Measurements from ENCODE around the gene ICE2. TPM values are rescaled to one million over a fixed set of nuclear protein-coding genes. Genes with fewer than 3 reads are reported as not detected.

ICE2 gene
- total and polyA plus RNA-seq, 2 of the 4 experiments (the other 2 are of a cell fraction), result 14.7 to 21.1 TPM

DNA sequence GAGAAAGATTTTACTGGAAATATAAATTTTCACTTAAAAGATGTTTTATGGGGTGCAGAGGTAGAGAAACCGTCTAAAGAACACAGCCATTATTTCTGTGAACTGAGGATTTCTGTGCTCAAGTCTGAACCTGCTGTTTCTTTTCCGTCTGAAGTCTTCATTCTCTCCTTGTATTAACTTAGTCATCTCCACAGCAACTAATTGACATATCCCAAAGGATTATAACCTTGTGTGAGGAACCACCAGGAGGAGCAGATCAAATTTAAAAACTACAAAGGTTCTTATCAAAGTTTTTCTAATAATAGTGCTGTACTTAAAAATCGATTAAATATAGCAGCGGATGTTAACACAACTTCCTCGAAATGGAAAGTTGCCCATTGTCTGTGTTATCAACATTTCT is 31.1 kb upstream of the ICE2 start:
- dilution Hi-C loops (cut with HindIII; ENCODE audit: low sequenced_read_pairs, unreplicated experiment) (no loop called here), intact Hi-C loops (cut with micrococcal nuclease) (no loop called here)

More for the DNA sequence above, 31.1 kb upstream of the ICE2 start:
- CTCF ChIA-PET, result interaction anchor here (0.6 to 1.2 kb wide), 2 partner anchors 11 to 740 kb away, joined by 3 to 5 read pairs; no protein-coding TSS in a partner anchor
- no peaks in the 10 kb centered on the region; a peak in 1 of 4 replicates for H3K79me1 ChIP-seq (ENCODE audit: low read depth in 1 of 2, low read length in 2 of 2)
- no peak overlapping the region for H3K4ac ChIP-seq (ENCODE audit: low read depth, low read length)
- H3K23ac ChIP-seq (ENCODE audit: low read depth, low read length), result no peak overlapping the region
- H3K9me3 ChIP-seq (ENCODE audit: control insufficient read depth, insufficient read depth, low read length), result no peaks in the 10 kb centered on the region
- H3K4me3 ChIP-seq (ENCODE audit: insufficient read depth, low read depth, low read length), result no peak overlapping the region
- no peaks in the 10 kb centered on the region for H3K4me1 ChIP-seq (ENCODE audit: control insufficient read depth, insufficient read depth, low read length)
- no peak overlapping the region for H3K9ac ChIP-seq (ENCODE audit: low read depth, low read length)
- no peak for TF ChIP-seq POLR2A (IDR thresholded peaks at IDR 0.05; ENCODE audit: low read depth, low read length)
- TF ChIP-seq, protein P1, sequence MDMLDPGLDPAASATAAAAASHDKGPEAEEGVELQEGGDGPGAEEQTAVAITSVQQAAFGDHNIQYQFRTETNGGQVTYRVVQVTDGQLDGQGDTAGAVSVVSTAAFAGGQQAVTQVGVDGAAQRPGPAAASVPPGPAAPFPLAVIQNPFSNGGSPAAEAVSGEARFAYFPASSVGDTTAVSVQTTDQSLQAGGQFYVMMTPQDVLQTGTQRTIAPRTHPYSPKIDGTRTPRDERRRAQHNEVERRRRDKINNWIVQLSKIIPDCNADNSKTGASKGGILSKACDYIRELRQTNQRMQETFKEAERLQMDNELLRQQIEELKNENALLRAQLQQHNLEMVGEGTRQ (IDR thresholded peaks at IDR 0.05; ENCODE audit: low read depth, low read length), result no peak
- no peak for TF ChIP-seq SMC3 (IDR thresholded peaks at IDR 0.05; ENCODE audit: low read depth, low read length)
- TF ChIP-seq CHD1 (IDR thresholded peaks at IDR 0.05; ENCODE audit: low read depth, low read length), result no peak
- no peak for TF ChIP-seq MAFK (IDR thresholded peaks at IDR 0.05; ENCODE audit: low read depth, low read length)
- TF ChIP-seq, protein P2, sequence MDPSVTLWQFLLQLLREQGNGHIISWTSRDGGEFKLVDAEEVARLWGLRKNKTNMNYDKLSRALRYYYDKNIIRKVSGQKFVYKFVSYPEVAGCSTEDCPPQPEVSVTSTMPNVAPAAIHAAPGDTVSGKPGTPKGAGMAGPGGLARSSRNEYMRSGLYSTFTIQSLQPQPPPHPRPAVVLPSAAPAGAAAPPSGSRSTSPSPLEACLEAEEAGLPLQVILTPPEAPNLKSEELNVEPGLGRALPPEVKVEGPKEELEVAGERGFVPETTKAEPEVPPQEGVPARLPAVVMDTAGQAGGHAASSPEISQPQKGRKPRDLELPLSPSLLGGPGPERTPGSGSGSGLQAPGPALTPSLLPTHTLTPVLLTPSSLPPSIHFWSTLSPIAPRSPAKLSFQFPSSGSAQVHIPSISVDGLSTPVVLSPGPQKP (IDR thresholded peaks at IDR 0.05; ENCODE audit: borderline replicate concordance, low read depth, low read length), result no peak
- no peak for TF ChIP-seq RCOR1 (IDR thresholded peaks at IDR 0.05; ENCODE audit: insufficient replicate concordance, low read length)
- TF ChIP-seq RFX5 (IDR thresholded peaks at IDR 0.05; ENCODE audit: low read depth, low read length), result no peak
- TF ChIP-seq MAZ (IDR thresholded peaks at IDR 0.05; ENCODE audit: borderline replicate concordance, low read depth, low read length), result no peak
- TF ChIP-seq NFE2L2 (IDR thresholded peaks at IDR 0.05; ENCODE audit: low read depth, low read length), result no peak
- no peak for TF ChIP-seq CEBPB (IDR thresholded peaks at IDR 0.05; ENCODE audit: low read depth, low read length)
- TF ChIP-seq FOS (IDR thresholded peaks at IDR 0.05; ENCODE audit: low read depth, low read length), result no peak
- no peak for TF ChIP-seq BHLHE40 (IDR thresholded peaks at IDR 0.05; ENCODE audit: low read depth, low read length)
- TF ChIP-seq, protein P3, sequence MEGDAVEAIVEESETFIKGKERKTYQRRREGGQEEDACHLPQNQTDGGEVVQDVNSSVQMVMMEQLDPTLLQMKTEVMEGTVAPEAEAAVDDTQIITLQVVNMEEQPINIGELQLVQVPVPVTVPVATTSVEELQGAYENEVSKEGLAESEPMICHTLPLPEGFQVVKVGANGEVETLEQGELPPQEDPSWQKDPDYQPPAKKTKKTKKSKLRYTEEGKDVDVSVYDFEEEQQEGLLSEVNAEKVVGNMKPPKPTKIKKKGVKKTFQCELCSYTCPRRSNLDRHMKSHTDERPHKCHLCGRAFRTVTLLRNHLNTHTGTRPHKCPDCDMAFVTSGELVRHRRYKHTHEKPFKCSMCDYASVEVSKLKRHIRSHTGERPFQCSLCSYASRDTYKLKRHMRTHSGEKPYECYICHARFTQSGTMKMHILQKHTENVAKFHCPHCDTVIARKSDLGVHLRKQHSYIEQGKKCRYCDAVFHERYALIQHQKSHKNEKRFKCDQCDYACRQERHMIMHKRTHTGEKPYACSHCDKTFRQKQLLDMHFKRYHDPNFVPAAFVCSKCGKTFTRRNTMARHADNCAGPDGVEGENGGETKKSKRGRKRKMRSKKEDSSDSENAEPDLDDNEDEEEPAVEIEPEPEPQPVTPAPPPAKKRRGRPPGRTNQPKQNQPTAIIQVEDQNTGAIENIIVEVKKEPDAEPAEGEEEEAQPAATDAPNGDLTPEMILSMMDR (conservative IDR thresholded peaks at IDR 0.05; ENCODE audit: low read depth, low read length), result no peak
- H3K27me3 ChIP-seq (ENCODE audit: control insufficient read depth, insufficient read depth, low read length), result no peaks in the 10 kb centered on the region
- H2BK15ac ChIP-seq (ENCODE audit: low read depth, low read length), result no peak overlapping the region
- ATAC-seq (ENCODE audit: low read depth), result no peak
- in situ Hi-C loops (cut with MboI; ENCODE audit: low sequenced_read_pairs), result loop anchor here (25.0 kb wide), 1 partner anchor 1327 kb away; no protein-coding TSS in a partner anchor
- H4K20me1 ChIP-seq (ENCODE audit: insufficient read depth, low read length), result no peaks in the 10 kb centered on the region
- H2AK9ac ChIP-seq (replicated peaks; ENCODE audit: low read depth, low read length, poor library complexity), result no peak overlapping the region
- H3K4me2 ChIP-seq (ENCODE audit: low read depth, low read length), result no peak overlapping the region
- no peak overlapping the region for H3K56ac ChIP-seq (ENCODE audit: extremely low read depth, insufficient read depth, low read length)
- H2BK20ac ChIP-seq (ENCODE audit: low read depth, low read length), result no peak overlapping the region
- H2BK5ac ChIP-seq (ENCODE audit: low read depth, low read length, poor library complexity, severe bottlenecking), result no peak overlapping the region
- H4K5ac ChIP-seq (ENCODE audit: low read depth, low read length), result no peak overlapping the region
- H2AFZ ChIP-seq (replicated peaks; ENCODE audit: low read length, poor library complexity), result no peak overlapping the region
- H3K36me3 ChIP-seq (ENCODE audit: control insufficient read depth, insufficient read depth, low read length), result peaks cover 19% of the 10 kb centered on the region
- DNase-seq, result no peak
- H3K9me1 ChIP-seq (ENCODE audit: insufficient read depth, low read length), result no peaks in the 10 kb centered on the region
- H2BK120ac ChIP-seq (ENCODE audit: low read depth, low read length), result no peak overlapping the region
- no peak overlapping the region for H3K14ac ChIP-seq (replicated peaks; ENCODE audit: low read depth, low read length)
- H3K27ac ChIP-seq (ENCODE audit: insufficient read depth, low read length), result no peak overlapping the region
- no peak overlapping the region for H2AK5ac ChIP-seq (ENCODE audit: low read depth, low read length)
- POLR2A ChIA-PET (ENCODE audit: unreplicated experiment), result no interaction called here
- no peak overlapping the region for H3K18ac ChIP-seq (ENCODE audit: low read depth, low read length)
- no peak overlapping the region for H4K91ac ChIP-seq (ENCODE audit: insufficient read depth, low read depth, low read length)
- WGBS, 2 experiments (ENCODE audit: extremely low coverage in 2 of 2, insufficient read length in 1 of 2), result no CpG with 5 or more reads among the region's 5 CpGs
- H4K8ac ChIP-seq (ENCODE audit: low read depth in 2 of 2, low read length in 2 of 2), result no peak overlapping the region
- BruUV-seq (replicated peaks), result no TSS peak

All from IMR-90 (cell line).